ENCODE results near the gene OR13C8.

DNA sequence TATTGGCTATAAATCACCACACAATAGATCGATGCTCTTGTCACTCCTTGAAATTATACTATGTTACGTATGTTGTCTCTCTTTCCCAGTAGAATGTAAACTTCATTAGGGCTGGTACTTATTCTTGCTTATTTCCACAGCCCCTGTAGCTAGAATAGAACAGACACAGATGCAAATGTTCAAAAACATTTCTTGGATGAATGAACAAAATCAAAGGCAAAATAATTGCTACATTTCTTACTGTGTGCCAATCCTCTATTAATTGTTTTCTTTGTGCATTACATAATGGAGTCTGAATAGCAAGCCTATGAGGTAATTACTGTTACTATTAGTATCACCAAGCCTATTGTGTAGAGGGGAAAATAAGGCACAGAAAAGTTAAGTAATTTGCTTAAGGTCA is 37.2 kb downstream of the OR13C8 start:
- TF ChIP-seq, protein P1, sequence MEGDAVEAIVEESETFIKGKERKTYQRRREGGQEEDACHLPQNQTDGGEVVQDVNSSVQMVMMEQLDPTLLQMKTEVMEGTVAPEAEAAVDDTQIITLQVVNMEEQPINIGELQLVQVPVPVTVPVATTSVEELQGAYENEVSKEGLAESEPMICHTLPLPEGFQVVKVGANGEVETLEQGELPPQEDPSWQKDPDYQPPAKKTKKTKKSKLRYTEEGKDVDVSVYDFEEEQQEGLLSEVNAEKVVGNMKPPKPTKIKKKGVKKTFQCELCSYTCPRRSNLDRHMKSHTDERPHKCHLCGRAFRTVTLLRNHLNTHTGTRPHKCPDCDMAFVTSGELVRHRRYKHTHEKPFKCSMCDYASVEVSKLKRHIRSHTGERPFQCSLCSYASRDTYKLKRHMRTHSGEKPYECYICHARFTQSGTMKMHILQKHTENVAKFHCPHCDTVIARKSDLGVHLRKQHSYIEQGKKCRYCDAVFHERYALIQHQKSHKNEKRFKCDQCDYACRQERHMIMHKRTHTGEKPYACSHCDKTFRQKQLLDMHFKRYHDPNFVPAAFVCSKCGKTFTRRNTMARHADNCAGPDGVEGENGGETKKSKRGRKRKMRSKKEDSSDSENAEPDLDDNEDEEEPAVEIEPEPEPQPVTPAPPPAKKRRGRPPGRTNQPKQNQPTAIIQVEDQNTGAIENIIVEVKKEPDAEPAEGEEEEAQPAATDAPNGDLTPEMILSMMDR (IDR thresholded peaks at IDR 0.05; ENCODE audit: borderline replicate concordance, extremely low read depth, low read length, poor library complexity, severe bottlenecking), result no peak
- no peak for TF ChIP-seq EZH2 (IDR thresholded peaks at IDR 0.05; ENCODE audit: borderline replicate concordance, low read depth, low read length, severe bottlenecking)
